CD4-positive, alpha-beta T cell treated with Interleukin-21 for 1 hour (primary cell): ENCODE data around the gene NCOR1.
"Not testable (repeated sequence)": the region's sequence is repeated elsewhere in the genome, so short reads cannot be mapped to it uniquely, and the experiment has no call there.

ENCODE experiments used
- DNase-seq: peaks from one replicate; pipeline ENCODE4 v3.0.0-alpha.2; 2020

The NCOR1 gene

DNA sequence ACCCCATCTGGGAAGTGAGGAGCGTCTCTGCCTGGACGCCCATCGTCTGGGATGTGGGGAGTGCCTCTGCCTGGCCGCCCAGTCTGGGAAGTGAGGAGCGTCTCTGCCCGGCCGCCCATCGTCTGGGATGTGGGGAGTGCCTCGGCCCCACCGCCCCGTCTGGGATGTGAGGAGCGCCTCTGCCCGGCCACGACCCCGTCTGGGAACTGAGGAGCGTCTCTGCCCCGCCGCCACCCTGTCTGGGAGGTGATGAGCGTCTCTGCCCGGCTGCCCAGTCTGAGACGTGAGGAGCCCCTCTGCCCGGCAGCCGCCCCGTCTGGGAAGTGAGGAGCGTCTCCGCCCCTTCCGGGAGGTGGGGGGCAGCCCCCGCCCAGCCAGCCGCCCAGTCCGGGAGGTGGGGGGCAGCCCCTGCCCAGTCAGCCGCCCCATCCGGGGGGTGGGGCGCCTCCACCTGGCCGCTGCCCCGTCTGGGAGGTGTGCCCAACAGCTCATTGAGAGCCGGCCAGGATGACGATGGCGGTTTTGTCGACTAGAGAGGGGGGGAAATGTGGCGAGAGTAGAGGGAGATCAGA is 69.9 kb downstream of the NCOR1 start:
- not testable (repeated sequence) for DNase-seq

DNA sequence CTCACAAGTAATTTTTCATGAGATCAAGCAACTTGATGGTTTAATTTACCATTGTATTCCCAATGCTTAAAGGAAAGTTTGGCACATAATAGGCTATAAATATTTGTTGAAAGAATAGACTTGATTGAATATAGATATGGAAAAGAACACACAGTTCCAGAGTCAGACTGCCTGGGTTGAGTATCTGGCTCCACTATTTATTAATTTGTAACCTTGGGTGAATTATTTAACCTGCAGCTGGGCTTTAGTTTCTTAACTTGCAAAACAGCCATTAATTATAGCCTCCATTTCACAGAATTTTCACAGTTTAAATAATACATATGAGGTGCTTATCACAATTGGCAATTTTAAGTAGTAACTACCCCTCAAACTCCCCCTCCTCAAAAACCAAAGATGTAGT is 73.6 kb downstream of the NCOR1 start:
- no peak for DNase-seq

DNA sequence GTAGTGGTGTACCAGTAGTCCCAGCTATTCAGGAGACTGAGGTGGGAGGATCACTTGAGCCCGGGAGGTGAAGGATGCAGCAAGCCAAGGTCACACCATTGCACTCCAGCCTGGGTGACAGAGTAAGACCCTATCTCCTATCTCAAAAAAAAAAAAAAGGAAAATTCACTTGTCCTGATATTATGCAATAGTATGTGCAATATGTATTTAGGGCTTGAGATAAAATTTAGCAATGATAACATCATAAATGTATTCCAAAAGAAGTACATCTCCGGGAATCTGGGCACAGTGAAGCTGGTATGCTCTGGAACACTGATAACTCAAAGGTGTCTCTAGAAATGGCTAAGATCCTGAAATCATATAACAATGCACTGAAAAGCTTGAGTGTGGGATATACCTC is 74.5 kb downstream of the NCOR1 start:
- no peak for DNase-seq

DNA sequence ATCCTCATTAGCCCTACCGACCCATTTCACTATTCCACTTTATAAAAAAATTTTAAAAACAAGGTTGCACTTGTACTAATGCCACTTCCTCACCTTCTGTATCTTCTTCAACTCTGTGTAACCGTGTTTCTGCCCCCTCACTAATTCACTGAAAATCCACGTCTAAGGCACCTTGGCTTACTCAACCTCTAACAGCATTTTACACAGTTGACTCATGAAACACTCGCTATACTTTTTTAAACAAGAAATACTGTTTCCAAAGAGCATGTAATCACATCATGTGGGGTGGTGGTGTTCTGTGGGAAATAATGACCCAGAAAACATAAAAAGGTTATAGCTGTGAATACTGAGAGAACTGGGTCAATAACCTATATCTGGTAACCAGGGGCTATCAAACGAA is 79.9 kb downstream of the NCOR1 start:
- no peak for DNase-seq

DNA sequence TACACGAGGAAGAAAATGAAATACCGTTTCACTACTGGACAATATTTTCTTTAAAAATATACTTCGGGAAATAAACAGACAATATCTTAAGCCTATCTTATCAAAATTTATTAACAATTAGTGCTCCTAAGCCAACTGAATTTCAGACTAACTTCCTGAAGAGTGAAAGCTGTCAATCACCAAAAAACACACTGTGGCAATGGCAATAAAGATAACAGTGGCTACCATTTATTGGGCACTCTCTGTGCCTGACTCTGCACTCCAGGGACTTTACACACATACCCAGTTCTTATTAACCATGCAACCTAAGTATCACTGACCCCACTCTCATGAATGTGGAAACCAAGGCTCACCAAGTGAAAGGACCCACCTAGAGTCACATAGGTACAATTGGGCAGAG is 83.7 kb downstream of the NCOR1 start:
- DNase-seq, result no peak

DNA sequence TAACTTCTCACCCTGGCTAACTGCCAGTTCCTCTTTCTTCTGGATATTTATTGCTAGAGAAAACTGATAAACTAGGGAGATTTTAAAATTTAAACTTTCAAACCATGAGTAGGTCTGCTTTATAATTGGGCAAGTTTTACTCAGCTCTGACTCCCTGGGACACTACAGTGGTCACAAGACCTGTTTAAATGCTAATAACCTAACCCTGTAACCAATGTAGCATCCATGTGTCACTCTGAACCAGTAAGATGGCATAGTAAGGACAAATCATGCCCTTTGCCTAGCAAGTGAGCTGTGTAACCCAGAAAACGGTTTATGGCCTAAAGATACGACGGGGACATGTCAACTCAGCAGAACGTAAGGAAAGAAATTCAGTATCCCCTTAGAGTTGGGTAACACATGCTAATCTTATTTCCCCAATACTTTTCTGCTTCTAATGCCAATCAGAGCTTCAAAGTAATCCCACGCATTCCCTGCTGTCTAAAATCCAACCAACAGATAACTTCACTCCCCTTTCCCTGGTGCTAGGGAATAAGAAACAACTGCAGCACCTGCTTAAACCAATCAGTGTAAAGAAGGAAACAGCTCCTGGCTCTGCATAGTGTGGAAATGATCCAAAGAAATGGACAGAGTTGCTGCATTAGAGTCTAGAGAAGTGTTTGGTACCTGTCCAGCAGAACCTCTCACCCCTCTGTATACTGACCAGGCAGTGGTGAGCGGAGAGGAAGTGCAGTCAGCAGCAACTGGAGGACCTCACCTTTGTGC is 85.7 kb downstream of the NCOR1 start:
- DNase-seq, result no peak

DNA sequence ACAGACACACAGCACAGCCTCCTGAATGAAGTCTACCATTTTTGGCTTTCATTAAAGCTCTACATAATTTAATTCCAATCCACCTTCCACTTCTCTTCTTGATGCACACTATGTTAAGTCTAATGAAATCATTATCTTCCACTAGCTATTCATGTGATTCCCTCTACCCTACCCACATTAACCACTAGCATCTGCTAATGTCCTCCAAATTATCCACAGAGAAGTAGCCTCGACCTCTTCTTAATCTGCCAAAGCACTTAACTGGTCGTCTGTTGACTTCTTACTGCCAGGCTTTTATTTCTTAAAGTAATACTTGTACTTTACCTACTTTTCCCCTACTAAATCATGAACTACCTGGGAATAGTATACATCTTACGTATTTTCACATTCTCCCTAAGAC is 91.8 kb downstream of the NCOR1 start:
- DNase-seq, result no peak

DNA sequence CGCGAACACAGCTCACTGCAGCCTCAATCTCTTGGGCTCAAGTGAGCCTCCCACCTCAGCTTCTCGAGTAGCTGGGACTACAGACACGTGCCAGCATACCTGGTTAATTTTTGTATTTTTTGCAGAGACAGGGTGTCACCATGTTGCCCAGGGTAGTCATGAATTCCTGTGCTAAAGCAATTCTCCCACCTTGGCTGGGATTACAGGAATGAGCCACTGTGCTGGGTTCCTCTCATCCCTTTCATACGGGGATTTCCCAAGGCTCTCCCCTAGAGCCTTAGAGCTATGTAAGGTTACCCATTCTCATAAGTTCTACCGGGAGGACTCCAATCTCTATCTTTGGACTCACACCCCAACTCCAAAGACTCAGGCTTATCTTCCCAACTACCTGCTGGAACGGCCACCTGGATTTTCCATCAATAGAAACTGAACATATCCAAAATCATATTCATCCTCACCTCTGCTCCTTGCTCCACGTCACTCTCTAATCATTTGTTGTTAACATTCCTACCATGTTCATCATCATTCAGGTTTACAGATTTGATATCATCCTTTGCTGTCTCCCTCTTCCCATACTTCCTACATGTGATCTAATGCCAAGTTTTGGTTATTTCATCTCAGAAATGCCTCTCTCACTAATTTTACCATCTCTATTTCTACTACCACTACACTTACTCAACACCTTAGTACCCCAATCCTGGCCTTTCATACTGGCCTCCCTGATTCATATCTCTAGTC is 92.5 kb downstream of the NCOR1 start:
- DNase-seq, result no peak

DNA sequence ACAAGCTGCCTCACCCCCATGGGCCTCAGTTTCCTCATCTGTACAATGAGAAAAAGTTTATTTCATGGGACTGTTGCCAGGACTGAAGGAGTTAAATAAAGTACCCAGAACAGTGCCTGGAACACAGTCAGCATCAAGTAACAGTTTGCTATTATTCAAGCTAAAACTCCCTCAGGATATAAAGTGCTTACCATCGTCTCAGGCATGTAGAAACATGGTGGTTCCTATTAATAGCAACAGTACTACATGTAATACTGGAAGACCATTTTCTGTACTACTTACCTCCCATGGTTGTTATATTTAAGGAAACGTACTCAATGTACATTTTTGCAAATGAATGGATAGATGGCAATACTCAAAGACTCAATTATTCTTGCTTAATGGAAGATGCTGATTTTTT is 93.4 kb downstream of the NCOR1 start:
- no peak for DNase-seq

DNA sequence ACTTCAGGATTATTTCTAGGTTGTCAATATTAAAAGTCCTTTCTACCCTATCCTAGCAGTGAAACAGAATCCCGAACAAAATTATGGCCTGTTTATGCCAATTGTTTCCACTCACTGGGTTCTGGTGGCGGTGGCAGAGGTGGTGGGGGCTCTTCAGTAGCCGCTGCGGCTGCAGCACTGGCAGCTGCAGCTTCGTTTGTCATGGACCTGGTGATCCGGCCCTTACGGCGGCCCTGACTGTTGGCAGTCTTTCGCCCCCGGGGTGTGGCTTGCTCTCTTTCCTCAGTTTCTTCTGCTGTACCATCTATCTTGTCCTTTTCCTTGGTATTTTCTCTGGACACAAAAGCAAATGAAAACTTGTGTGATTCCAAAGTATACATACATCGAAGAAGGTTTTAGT is 94.4 kb downstream of the NCOR1 start:
- no peak for DNase-seq

DNA sequence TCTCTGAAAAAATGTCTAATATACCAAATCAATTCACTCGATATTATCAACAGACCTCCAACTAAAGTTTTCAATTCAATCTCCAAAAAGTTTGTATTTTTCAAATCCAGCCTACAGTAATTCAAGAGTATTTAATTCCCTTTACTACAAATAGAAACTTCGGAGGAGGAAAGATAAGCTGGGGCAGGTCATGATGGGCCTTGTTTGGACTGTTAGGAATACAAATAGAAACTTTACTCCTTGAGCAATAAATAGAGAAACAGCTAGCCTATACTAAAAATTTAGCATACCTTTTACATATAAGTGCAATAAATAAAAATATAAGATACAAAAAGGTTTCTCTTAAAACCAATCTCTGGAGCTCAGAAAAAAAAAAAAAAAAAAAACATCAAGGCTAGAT is 98.2 kb downstream of the NCOR1 start:
- DNase-seq, result no peak

DNA sequence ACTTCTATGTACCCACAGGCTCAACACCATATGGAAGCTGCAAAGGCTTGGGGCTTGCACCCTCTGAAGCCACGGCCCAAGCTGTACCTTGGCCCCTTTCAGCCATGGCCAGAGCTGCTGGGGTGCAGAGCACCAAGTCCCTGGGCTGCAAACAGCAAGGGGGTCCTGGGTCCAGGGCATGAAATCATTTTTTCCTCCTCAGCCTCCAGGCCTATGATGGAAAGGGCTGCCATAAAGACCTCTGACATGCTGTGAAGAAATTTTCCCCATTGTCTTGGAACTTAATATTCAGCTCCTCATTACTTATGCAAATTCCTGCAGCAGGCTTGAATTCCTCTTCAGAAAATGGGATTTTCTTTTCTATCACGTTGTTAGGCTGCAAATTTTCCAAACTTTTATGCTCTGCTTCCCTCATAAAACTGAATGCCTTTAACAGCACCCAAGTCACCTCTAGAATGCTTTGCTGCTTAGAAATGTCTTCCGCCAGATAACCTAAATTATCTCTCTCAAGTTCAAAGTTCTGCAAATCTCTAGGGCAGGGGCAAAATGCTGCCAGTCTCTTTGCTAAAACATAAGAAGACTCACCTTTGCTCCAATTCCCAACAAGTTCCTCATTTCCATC is 100.1 kb downstream of the NCOR1 start:
- DNase-seq, result not testable (repeated sequence)

DNA sequence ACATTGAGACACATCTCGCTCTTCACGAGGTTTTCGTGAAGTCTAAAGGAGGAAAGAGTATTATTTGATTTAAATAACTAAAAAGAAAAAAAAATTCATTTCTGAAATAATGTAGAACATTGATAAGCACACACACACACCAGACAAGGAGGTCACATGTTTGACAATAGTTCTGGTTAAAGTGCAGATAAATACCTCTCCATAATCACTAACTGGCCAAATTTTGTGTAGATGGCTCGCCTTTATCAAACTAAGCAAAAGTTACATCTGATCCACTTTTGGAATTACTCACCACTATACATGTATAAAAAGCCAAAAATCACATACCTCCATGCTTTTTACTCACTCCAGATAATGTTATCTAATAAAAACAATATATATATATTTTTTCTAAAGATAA is 106.5 kb downstream of the NCOR1 start:
- no peak for DNase-seq

DNA sequence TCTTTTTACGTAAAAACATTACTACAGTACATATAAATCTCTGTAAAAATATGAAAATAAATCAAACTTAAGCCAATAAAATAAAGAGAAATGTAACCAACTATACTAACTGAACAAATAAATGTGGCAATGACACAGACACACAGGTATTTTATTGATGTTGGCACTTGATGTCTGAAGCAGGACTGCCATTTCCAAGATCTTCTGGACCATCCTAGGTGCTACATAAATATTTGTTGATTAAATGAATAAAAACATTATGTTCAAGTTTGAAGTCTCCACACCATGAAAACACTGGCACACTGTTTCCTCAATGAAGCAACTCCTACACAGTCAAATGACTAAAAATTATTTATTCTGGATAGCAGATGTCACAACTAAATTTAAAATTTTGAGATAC is 106.9 kb downstream of the NCOR1 start:
- no peak for DNase-seq

DNA sequence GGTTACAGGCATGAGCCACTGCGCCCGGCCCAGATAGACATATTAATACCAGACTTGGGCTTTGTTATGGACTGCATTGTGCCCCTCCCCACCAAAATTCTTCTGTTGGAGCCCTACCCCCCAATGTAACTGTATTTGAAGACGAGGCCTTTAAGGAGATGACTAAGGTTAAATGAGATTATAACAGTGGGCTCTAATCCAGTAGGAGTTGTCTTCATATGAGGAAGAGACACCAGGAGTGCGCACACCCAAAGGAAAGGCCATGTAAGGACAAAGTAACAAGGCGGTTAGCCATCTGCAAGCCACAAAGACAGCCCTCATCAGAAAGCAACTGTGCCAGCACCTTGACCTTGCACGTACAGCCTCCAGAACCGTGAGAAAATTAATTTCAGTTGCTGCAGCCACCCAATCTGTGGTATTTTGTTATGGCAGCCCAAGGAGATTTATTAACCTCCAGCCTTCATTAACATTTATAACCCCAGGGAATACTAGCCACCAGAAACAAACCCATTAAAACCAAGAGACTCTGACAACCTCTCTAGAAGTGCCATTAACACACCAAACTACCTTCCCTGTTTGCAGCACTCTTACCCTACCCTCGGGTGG is 108.1 kb downstream of the NCOR1 start:
- no peak for DNase-seq

DNA sequence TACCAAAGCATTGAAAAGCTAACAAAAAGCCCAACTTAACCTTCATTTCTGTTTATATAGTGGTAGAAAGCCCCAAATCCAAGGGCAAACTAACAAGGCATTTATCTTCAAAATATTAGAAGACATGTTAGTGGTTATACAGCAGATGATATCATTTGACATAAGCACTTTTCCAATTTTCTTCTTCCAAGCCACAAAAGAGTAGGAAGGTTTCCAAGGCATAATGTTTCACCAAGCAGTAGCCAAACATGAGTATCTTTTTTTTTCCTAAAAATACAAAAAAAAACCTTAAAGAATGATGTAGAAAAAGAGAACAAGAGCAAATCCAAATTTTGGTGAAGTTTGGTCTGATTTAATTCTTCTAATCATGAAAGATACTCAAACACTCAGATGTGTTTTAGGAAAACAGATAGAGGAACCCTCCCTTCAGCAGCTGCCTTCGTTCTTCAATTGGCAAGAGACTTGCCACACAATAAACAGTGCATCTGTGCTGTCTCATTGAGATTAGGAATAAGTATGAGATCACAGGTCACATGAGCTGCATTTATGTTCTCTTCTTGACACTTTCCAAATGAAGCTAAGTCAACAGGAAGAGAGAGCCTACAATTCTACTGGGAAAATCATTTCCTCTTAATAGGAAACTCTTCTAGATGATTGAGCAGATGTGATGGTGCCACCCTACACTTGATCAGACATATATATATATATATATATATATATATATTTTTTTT is 109.0 kb downstream of the NCOR1 start:
- no peak for DNase-seq

DNA sequence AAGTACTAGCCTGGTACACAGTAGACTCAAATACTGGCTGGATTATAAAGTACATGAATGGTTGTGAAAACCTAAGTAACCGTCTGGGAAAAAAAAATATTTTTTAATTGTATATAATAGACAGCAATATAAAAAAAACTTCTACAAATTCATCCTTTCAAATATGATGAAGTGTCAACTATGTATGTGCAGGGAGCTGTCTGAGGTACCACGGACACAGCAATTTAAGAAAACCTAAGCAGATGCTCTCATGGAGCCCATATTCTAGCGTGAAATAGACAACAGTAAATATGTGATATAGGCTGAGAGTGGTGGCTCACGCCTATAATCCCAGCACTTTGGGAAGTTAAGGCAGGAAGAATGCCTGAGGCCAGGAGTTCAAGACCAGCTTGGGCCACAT is 111.1 kb downstream of the NCOR1 start:
- no peak for DNase-seq

DNA sequence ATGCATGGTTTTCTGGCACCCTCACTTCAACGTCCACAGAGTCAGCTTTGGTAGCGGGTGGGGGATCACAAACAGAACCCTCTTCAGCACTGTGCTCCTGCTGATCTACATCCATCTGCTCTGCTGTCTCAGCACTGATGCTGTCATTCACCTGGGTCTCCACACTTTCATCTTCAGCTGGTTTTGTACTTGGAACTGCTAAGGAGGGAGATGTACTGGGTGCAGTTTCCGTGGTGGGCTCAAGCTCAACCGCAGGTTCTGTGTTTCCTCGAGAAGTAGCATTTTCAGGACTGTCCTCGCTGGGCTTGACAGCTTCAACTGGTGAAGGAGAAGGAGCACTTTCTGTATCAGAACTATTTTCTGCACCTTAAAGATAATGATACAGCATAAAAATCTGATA is 113.9 kb downstream of the NCOR1 start:
- no peak for DNase-seq

DNA sequence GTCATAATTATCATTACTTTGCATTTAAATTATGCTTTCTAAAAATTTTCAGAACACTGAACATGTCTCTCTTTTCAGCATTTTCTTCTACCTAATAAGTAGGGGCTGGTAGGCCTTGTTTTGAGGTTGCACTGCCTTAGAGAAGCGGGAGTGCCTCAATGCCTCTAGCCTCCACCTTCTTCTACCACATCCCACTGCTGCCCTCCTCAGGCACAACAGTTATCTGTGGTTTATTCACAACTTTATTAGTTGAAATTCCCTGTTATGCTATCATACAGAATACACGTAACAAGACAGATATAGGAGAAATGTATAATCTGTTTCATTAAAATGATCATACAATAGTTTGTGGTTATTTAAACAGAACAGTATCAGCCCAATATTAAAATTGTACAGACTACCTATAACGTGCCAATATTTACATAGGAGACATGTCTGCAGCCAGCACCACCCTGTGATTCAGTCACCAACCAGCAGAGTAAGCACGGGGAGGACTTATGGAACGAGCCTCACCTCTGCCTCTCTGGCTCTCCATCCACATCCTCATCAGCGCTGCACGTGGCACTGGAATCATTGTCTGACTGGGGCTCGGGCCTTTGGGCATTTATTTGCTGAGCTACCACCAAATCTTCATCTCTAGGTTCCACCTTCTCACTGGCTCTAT is 114.5 kb downstream of the NCOR1 start:
- no peak for DNase-seq

DNA sequence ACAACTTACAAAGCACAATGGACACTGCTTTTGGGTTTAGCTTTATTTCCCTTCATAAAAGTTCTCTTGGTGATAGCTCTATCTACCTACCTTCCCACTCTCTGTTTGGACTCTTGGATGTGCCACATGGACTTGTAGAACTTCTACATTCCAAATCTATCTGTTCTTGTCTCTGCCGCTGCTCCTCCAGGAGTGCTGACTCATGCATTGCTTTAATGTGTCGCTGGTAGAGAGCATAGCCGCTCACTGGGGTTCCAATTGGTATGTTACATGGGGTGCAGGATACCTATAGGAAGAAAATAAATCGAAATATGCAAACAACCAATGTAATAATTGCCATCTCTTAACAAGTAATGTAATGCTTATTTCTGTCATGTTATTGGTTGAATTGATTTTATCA is 123.6 kb downstream of the NCOR1 start:
- DNase-seq, result no peak

DNA sequence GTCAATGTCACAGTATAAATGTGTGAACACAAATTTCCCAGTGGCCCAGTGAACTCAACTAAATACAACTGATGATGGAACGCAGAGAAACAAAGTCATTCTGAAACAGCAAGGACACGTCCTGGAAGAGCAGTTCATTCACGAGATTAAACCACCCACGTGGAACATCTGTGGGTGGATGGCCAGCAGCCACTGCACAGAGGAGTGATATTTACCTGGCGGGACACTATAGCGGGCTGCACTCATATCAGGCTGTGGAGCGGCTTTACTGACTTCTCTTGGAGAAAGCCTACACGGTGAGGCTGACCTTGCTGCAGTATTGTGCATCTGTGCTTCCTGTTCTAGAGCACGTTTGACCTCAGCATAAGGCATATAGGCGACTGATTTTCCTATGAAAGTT is 128.4 kb downstream of the NCOR1 start:
- no peak for DNase-seq

DNA sequence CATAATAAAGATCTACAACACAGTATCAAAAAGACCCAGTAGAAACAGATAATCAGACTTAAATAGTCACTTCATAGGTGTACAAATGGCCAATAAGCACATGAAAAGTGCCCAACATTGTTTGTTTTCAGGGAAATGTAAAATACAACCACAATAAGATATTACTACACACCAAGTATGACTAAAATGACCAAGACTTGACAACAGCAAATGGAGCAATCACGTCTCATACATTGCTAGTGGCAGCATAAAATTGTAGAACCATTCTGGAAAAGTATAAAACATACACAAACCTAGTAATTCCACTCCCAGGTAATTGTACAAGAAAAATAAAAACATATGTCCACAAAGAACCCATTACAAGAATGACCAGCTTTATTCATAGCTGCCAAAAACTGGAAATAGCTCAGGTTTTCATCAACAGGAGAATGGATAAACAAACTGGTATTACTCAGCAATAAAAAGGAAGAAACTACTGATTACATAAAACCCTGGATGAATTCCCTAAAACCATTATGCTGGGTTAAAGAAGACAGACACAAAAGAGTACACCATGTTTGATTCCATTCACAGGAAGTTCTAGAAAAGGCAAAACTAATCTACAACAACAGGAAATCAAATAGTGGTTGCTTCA is 130.2 kb downstream of the NCOR1 start:
- no peak for DNase-seq
